Measurements from ENCODE around the gene SYNDIG1.

Gene SYNDIG1

GRCh38 chr20:24571159-24571558 is 101.7 kb downstream of the SYNDIG1 start:
- Histone ChIP-seq H3K4ac (ENCODE audit: low read depth in 1 of 2, low read length in 2 of 2) (no peak overlapping the region), H3K9me3 (ENCODE audit: control insufficient read depth, low read length) (no peaks in the 10 kb centered on the region), H3K18ac (ENCODE audit: low read depth in 1 of 2, low read length in 2 of 2) (no peak overlapping the region), H2BK5ac (ENCODE audit: low read depth, low read length, poor library complexity, severe bottlenecking) (no peak overlapping the region), H3K14ac (ENCODE audit: low read length in 2 of 2) (no peak overlapping the region), H3K27me3 (ENCODE audit: control insufficient read depth in 1 of 2, insufficient read depth in 1 of 2, low read length in 2 of 2) (peaks cover 6 to 12% of the 10 kb centered on the region in 2 experiments), H3K9ac (ENCODE audit: low read length) (no peak overlapping the region), H3K27ac (ENCODE audit: low read length, poor library complexity, severe bottlenecking) (no peak overlapping the region), H3K4me2 (ENCODE audit: low read length, poor library complexity, severe bottlenecking) (no peak overlapping the region), H2AK5ac (ENCODE audit: low read length, severe bottlenecking) (no peak overlapping the region), H2BK12ac (ENCODE audit: low read length in 2 of 2) (no peak overlapping the region), H3K4me1 (ENCODE audit: control insufficient read depth, insufficient read depth, low read depth, low read length) (no peaks in the 10 kb centered on the region), H2AFZ (ENCODE audit: low read depth, low read length) (no peak overlapping the region), H2BK120ac (ENCODE audit: low read depth, low read length) (no peak overlapping the region), H3K4me3 (ENCODE audit: insufficient read depth in 1 of 2, low read depth in 1 of 2, low read length in 2 of 2) (no peak overlapping the region), H3K79me1 (replicated peaks; ENCODE audit: low read length, poor library complexity, severe bottlenecking) (no peaks in the 10 kb centered on the region), H4K8ac (ENCODE audit: low read length) (no peak overlapping the region), H2BK15ac (ENCODE audit: low read depth, poor library complexity, severe bottlenecking) (no peak overlapping the region), H3K36me3 (ENCODE audit: control insufficient read depth in 1 of 2, insufficient read depth in 2 of 2, low read depth in 1 of 2, low read length in 2 of 2) (no peaks in the 10 kb centered on the region), H4K91ac (ENCODE audit: low read length) (no peak overlapping the region), H3K23ac (ENCODE audit: low read length in 2 of 2) (no peak overlapping the region)
- 94% methylated on average over 2 of the region's 2 CpGs for WGBS
- no peak for DNase-seq

- Histone ChIP-seq H3K9me3 (ENCODE audit: control insufficient read depth, low read length) (no peaks in the 10 kb centered on the region), H3K27me3 (ENCODE audit: control insufficient read depth in 1 of 2, insufficient read depth in 1 of 2, low read length in 2 of 2) (peaks cover 6 to 10% of the 10 kb centered on the region in 2 experiments), H2BK12ac (ENCODE audit: low read length in 2 of 2) (no peak overlapping the region), H3K27ac (ENCODE audit: low read length, poor library complexity, severe bottlenecking) (no peak overlapping the region), H2BK120ac (ENCODE audit: low read depth, low read length) (no peak overlapping the region), H3K4me2 (ENCODE audit: low read length, poor library complexity, severe bottlenecking) (no peak overlapping the region), H4K8ac (ENCODE audit: low read length) (no peak overlapping the region), H3K4ac (ENCODE audit: low read depth in 1 of 2, low read length in 2 of 2) (no peak overlapping the region), H3K4me3 (ENCODE audit: insufficient read depth in 1 of 2, low read depth in 1 of 2, low read length in 2 of 2) (no peak overlapping the region), H2AFZ (ENCODE audit: low read depth, low read length) (no peak overlapping the region), H4K91ac (ENCODE audit: low read length) (no peak overlapping the region), H2BK5ac (ENCODE audit: low read depth, low read length, poor library complexity, severe bottlenecking) (no peak overlapping the region), H3K14ac (ENCODE audit: low read length in 2 of 2) (no peak overlapping the region), H3K36me3 (ENCODE audit: control insufficient read depth in 1 of 2, insufficient read depth in 2 of 2, low read depth in 1 of 2, low read length in 2 of 2) (no peaks in the 10 kb centered on the region), H3K9ac (ENCODE audit: low read length) (no peak overlapping the region), H3K23ac (ENCODE audit: low read length in 2 of 2) (no peak overlapping the region), H2BK15ac (ENCODE audit: low read depth, poor library complexity, severe bottlenecking) (no peak overlapping the region), H3K4me1 (ENCODE audit: control insufficient read depth, insufficient read depth, low read depth, low read length) (no peaks in the 10 kb centered on the region), H3K18ac (ENCODE audit: low read depth in 1 of 2, low read length in 2 of 2) (no peak overlapping the region), H2AK5ac (ENCODE audit: low read length, severe bottlenecking) (no peak overlapping the region), H3K79me1 (replicated peaks; ENCODE audit: low read length, poor library complexity, severe bottlenecking) (no peaks in the 10 kb centered on the region)
- WGBS = 71% methylated on average over 7 of the region's 7 CpGs
- no peak for DNase-seq
These were observed 102.7 kb downstream of the SYNDIG1 start for GRCh38 chr20:24572140-24572539.

- H4K8ac ChIP-seq (ENCODE audit: low read length) = no peak overlapping the region
- WGBS = 76% methylated on average over 4 of the region's 5 CpGs
- no peak overlapping the region for H2AFZ ChIP-seq (ENCODE audit: low read depth, low read length)
- H2AK5ac ChIP-seq (ENCODE audit: low read length, severe bottlenecking) = no peak overlapping the region
- no peak overlapping the region for H3K18ac ChIP-seq (ENCODE audit: low read depth in 1 of 2, low read length in 2 of 2)
- no peak for DNase-seq
- H3K4me1 ChIP-seq (ENCODE audit: control insufficient read depth, insufficient read depth, low read depth, low read length) = no peaks in the 10 kb centered on the region
- no peak overlapping the region for H3K9ac ChIP-seq (ENCODE audit: low read length)
- no peak overlapping the region for H4K91ac ChIP-seq (ENCODE audit: low read length)
- H3K79me1 ChIP-seq (replicated peaks; ENCODE audit: low read length, poor library complexity, severe bottlenecking) = no peaks in the 10 kb centered on the region
- no peak overlapping the region for H2BK5ac ChIP-seq (ENCODE audit: low read depth, low read length, poor library complexity, severe bottlenecking)
- no peak overlapping the region for H3K27ac ChIP-seq (ENCODE audit: low read length, poor library complexity, severe bottlenecking)
- H3K4ac ChIP-seq (ENCODE audit: low read depth in 1 of 2, low read length in 2 of 2) = no peak overlapping the region
- no peak overlapping the region for H2BK120ac ChIP-seq (ENCODE audit: low read depth, low read length)
- H2BK12ac ChIP-seq (ENCODE audit: low read length in 2 of 2) = no peak overlapping the region
- peaks cover 6% of the 10 kb centered on the region in 2 experiments for H3K27me3 ChIP-seq (ENCODE audit: control insufficient read depth in 1 of 2, insufficient read depth in 1 of 2, low read length in 2 of 2)
- no peak overlapping the region for H3K23ac ChIP-seq (ENCODE audit: low read length in 2 of 2)
- H3K9me3 ChIP-seq (ENCODE audit: control insufficient read depth, low read length) = no peaks in the 10 kb centered on the region
- H3K14ac ChIP-seq (ENCODE audit: low read length in 2 of 2) = no peak overlapping the region
- no peak overlapping the region for H3K4me2 ChIP-seq (ENCODE audit: low read length, poor library complexity, severe bottlenecking)
- no peaks in the 10 kb centered on the region for H3K36me3 ChIP-seq (ENCODE audit: control insufficient read depth in 1 of 2, insufficient read depth in 2 of 2, low read depth in 1 of 2, low read length in 2 of 2)
- H3K4me3 ChIP-seq (ENCODE audit: insufficient read depth in 1 of 2, low read depth in 1 of 2, low read length in 2 of 2) = no peak overlapping the region
- no peak overlapping the region for H2BK15ac ChIP-seq (ENCODE audit: low read depth, poor library complexity, severe bottlenecking)
These were observed 103.4 kb downstream of the SYNDIG1 start for GRCh38 chr20:24572862-24573261.

- no peak overlapping the region for H2AFZ ChIP-seq (ENCODE audit: low read depth, low read length)
- no peak overlapping the region for H2BK5ac ChIP-seq (ENCODE audit: low read depth, low read length, poor library complexity, severe bottlenecking)
- no peak overlapping the region for H3K4me3 ChIP-seq (ENCODE audit: insufficient read depth in 1 of 2, low read depth in 1 of 2, low read length in 2 of 2)
- no peak overlapping the region for H2BK12ac ChIP-seq (ENCODE audit: low read length in 2 of 2)
- H3K36me3 ChIP-seq (ENCODE audit: control insufficient read depth in 1 of 2, insufficient read depth in 2 of 2, low read depth in 1 of 2, low read length in 2 of 2) = no peaks in the 10 kb centered on the region
- no peak overlapping the region for H3K23ac ChIP-seq (ENCODE audit: low read length in 2 of 2)
- H4K91ac ChIP-seq (ENCODE audit: low read length) = no peak overlapping the region
- no peak overlapping the region for H3K4ac ChIP-seq (ENCODE audit: low read depth in 1 of 2, low read length in 2 of 2)
- no peak for DNase-seq
- no peak overlapping the region for H2BK120ac ChIP-seq (ENCODE audit: low read depth, low read length)
- H4K8ac ChIP-seq (ENCODE audit: low read length) = no peak overlapping the region
- whole genome bisulfite sequencing = 81% methylated on average over 6 of the region's 6 CpGs
- no peak overlapping the region for H3K9ac ChIP-seq (ENCODE audit: low read length)
- H2BK15ac ChIP-seq (ENCODE audit: low read depth, poor library complexity, severe bottlenecking) = no peak overlapping the region
- no peak overlapping the region for H2AK5ac ChIP-seq (ENCODE audit: low read length, severe bottlenecking)
- no peaks in the 10 kb centered on the region for H3K79me1 ChIP-seq (replicated peaks; ENCODE audit: low read length, poor library complexity, severe bottlenecking)
- H3K14ac ChIP-seq (ENCODE audit: low read length in 2 of 2) = no peak overlapping the region
- no peaks in the 10 kb centered on the region for H3K4me1 ChIP-seq (ENCODE audit: control insufficient read depth, insufficient read depth, low read depth, low read length)
- no peak overlapping the region for H3K4me2 ChIP-seq (ENCODE audit: low read length, poor library complexity, severe bottlenecking)
- no peak overlapping the region for H3K27ac ChIP-seq (ENCODE audit: low read length, poor library complexity, severe bottlenecking)
- H3K18ac ChIP-seq (ENCODE audit: low read depth in 1 of 2, low read length in 2 of 2) = no peak overlapping the region
- peaks cover 2 to 4% of the 10 kb centered on the region in 2 experiments for H3K27me3 ChIP-seq (ENCODE audit: control insufficient read depth in 1 of 2, insufficient read depth in 1 of 2, low read length in 2 of 2)
- no peaks in the 10 kb centered on the region for H3K9me3 ChIP-seq (ENCODE audit: control insufficient read depth, low read length)
These were observed 104.1 kb downstream of the SYNDIG1 start for GRCh38 chr20:24573557-24573956.
